Erythroblast (primary cell): ENCODE results near the gene PTPN23.

Experiments used
- DNase-seq, 2 experiments: peaks; one replicate each; lab custom pipeline; 2025; lab: John Stamatoyannopoulos, UW
- GATA1 ChIP-seq: IDR thresholded peaks from 2 replicates; pipeline ENCODE4 v1.6.1; 2011; ENCODE audit warnings: low read depth, mild to moderate bottlenecking, control low read depth, low read length, moderate library complexity
- POLR2A ChIP-seq: IDR thresholded peaks from 2 replicates; pipeline ENCODE4 v1.6.1; 2011; ENCODE audit warnings: mild to moderate bottlenecking, low read length

PTPN23 gene

GRCh38 chr3:47385796-47386195, 5.0 kb downstream of the PTPN23 start:
- no peak for TF ChIP-seq GATA1
- TF ChIP-seq POLR2A: no peak
- no peak for DNase-seq

- DNase-seq: no peak
- TF ChIP-seq GATA1 (no peak), POLR2A (no peak)
Observed at GRCh38 chr3:47392933-47393332, 12.1 kb downstream of the PTPN23 start.

- TF ChIP-seq POLR2A: no peak
- peak in 1 of 2 experiments; percentile 52 for DNase-seq
Observed at GRCh38 chr3:47394140-47394870, 13.5 kb downstream of the PTPN23 start.

GRCh38 chr3:47394881-47395280, 14.1 kb downstream of the PTPN23 start:
- DNase-seq: no peak
- TF ChIP-seq POLR2A (no peak), GATA1 (no peak)

- no peak for DNase-seq
- TF ChIP-seq GATA1: no peak
- no peak for TF ChIP-seq POLR2A
Observed at GRCh38 chr3:47398228-47398627, 17.4 kb downstream of the PTPN23 start.

GRCh38 chr3:47399016-47399415, 18.2 kb downstream of the PTPN23 start:
- DNase-seq: no peak
- TF ChIP-seq POLR2A (no peak), GATA1 (no peak)

GRCh38 chr3:47399531-47400270, 18.9 kb downstream of the PTPN23 start:
- no peak for DNase-seq
- no peak for TF ChIP-seq POLR2A
- TF ChIP-seq GATA1: no peak

- no peak for DNase-seq
- TF ChIP-seq GATA1: no peak
Observed at GRCh38 chr3:47404431-47404876, 23.6 kb downstream of the PTPN23 start.

- TF ChIP-seq POLR2A (no peak), GATA1 (no peak)
- DNase-seq: peak; percentile 81 to 92
Observed at GRCh38 chr3:47404955-47405790, 24.4 kb downstream of the PTPN23 start.

- TF ChIP-seq POLR2A: no peak
- DNase-seq: peak; percentile 74 to 80
Observed at GRCh38 chr3:47405820-47406761, 25.3 kb downstream of the PTPN23 start.

- TF ChIP-seq GATA1: no peak
- TF ChIP-seq POLR2A: no peak
- peak; percentile 60 to 64 for DNase-seq
Observed at GRCh38 chr3:47406762-47407149, 25.9 kb downstream of the PTPN23 start.

GRCh38 chr3:47407237-47407636, 26.4 kb downstream of the PTPN23 start:
- no peak for DNase-seq
- no peak for TF ChIP-seq POLR2A
